Tibial nerve (tissue), 4 donors: ENCODE data around the gene ADGRD1.

Source experiments
- EP300 ChIP-seq, 2 donors: sonication (generic); formaldehyde crosslinking; IDR thresholded peaks; one replicate each; pipeline ENCODE4 v1.6.1; 2017; ENCODE audit warnings: antibody characterized with exemption in 2 of 2, mild to moderate bottlenecking in 1 of 2
- POLR2A ChIP-seq, 2 donors: fragments of 450-650 bp; IDR thresholded peaks; one replicate each; pipeline ENCODE4 v1.6.1; 2017; ENCODE audit warnings: antibody characterized with exemption in 2 of 2, mild to moderate bottlenecking in 2 of 2, moderate library complexity in 2 of 2
- TF ChIP-seq, protein P1 (sequence below), 5 experiments: fragments of 200-600 bp in 3 of 5; fragments of 450-650 bp in 2 of 5; sonication (generic) in 3 of 5; IDR thresholded peaks; one replicate each; pipeline ENCODE4 v1.5.1; 2016 to 2019; ENCODE audit warnings: antibody characterized with exemption in 5 of 5, mild to moderate bottlenecking in 3 of 5, moderate library complexity in 2 of 5

DNA sequence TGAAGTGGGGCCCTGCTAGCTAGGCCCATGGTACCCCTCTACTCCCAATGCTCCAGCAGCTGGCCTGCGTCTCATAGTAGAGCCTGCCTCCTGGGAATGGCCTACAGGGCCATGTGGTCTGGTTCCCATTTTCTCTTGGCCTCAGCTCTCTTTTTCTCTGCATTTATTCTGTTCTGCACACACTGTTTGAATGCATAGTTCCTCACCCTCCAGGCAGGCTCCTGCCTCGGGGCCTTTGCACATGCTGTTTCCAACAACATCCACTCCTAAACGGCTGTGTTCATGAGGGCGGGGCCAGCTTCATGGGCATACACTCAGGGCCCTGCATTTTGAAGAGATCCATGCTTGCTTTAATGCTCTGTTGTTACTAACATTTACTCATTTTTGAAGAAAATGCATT is 204.0 kb downstream of the ADGRD1 start:
- TF ChIP-seq, protein P1, sequence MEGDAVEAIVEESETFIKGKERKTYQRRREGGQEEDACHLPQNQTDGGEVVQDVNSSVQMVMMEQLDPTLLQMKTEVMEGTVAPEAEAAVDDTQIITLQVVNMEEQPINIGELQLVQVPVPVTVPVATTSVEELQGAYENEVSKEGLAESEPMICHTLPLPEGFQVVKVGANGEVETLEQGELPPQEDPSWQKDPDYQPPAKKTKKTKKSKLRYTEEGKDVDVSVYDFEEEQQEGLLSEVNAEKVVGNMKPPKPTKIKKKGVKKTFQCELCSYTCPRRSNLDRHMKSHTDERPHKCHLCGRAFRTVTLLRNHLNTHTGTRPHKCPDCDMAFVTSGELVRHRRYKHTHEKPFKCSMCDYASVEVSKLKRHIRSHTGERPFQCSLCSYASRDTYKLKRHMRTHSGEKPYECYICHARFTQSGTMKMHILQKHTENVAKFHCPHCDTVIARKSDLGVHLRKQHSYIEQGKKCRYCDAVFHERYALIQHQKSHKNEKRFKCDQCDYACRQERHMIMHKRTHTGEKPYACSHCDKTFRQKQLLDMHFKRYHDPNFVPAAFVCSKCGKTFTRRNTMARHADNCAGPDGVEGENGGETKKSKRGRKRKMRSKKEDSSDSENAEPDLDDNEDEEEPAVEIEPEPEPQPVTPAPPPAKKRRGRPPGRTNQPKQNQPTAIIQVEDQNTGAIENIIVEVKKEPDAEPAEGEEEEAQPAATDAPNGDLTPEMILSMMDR (IDR thresholded peaks at IDR 0.05): no peak
- no peak for TF ChIP-seq EP300 (IDR thresholded peaks at IDR 0.05)
- TF ChIP-seq POLR2A (IDR thresholded peaks at IDR 0.05): no peak
